Kidney epithelial cell (primary cell): ENCODE measurements around the gene PAPOLG. TPM values are rescaled to one million over a fixed set of nuclear protein-coding genes. Genes with fewer than 3 reads are reported as not detected.
A peak's percentile ranks its signal among the peaks of the same experiment; 100 is the strongest.

ENCODE experiments used
- DNase-seq: peaks from one replicate; pipeline ENCODE4 v3.0.0-alpha.2; 2010; ENCODE audit warnings: low read depth
- H3K27me3 ChIP-seq: 2 replicates; pipeline ENCODE4 v1.6.0; 2011; ENCODE audit warnings: low read length; ENCODE audit not compliant: control insufficient read depth, insufficient read depth
- H3K36me3 ChIP-seq: 2 replicates; pipeline ENCODE4 v1.5.1; 2011; ENCODE audit warnings: low read length; ENCODE audit not compliant: control insufficient read depth, insufficient read depth
- H3K4me3 ChIP-seq: 2 replicates; pipeline ENCODE4 v1.5.1; 2011; ENCODE audit warnings: low read depth, mild to moderate bottlenecking, control low read depth, low read length
- total RNA-seq: library from RNA; depleted of rRNA; stranded (reverse); fragments of >200 nt; gene quantifications from 2 replicates; pipeline ENCODE4 v1.2.3, GENCODE V29; 2015
- TF ChIP-seq, protein P1 (sequence below): IDR thresholded peaks from 2 replicates; pipeline ENCODE4 v1.5.1; 2011; ENCODE audit warnings: mild to moderate bottlenecking, moderate library complexity, low read length, control low read depth, inconsistent platforms; ENCODE audit not compliant: insufficient read depth, poor library complexity, severe bottlenecking

PAPOLG gene
- total RNA-seq, 1 donor from 2014 or later: 16.0 TPM

DNA sequence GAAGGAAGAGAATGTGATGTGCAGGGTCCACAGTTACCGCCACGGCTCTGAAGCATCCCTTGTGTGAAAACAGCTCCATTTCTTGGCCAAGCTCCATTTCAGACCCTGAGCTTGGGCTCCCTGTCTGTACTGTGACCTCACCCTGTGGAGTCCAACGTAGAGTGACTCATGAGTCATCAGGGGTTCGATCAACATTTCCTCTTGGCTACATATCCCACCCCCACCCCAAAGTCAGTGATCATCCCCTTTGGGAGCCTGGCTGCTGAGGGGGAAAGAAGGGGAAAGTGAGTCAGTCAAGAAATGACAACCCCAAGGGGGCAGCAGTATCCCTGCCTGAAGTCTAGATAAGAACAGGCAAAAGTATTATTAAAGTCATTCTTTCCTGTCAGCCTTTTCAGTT is 62.2 kb downstream of the PAPOLG start:
- Histone ChIP-seq H3K27me3 (no peaks in the 10 kb centered on the region), H3K36me3 (no peaks in the 10 kb centered on the region), H3K4me3 (no peak overlapping the region)
- DNase-seq: no peak
- TF ChIP-seq, protein P1, sequence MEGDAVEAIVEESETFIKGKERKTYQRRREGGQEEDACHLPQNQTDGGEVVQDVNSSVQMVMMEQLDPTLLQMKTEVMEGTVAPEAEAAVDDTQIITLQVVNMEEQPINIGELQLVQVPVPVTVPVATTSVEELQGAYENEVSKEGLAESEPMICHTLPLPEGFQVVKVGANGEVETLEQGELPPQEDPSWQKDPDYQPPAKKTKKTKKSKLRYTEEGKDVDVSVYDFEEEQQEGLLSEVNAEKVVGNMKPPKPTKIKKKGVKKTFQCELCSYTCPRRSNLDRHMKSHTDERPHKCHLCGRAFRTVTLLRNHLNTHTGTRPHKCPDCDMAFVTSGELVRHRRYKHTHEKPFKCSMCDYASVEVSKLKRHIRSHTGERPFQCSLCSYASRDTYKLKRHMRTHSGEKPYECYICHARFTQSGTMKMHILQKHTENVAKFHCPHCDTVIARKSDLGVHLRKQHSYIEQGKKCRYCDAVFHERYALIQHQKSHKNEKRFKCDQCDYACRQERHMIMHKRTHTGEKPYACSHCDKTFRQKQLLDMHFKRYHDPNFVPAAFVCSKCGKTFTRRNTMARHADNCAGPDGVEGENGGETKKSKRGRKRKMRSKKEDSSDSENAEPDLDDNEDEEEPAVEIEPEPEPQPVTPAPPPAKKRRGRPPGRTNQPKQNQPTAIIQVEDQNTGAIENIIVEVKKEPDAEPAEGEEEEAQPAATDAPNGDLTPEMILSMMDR: peak; percentile 27

DNA sequence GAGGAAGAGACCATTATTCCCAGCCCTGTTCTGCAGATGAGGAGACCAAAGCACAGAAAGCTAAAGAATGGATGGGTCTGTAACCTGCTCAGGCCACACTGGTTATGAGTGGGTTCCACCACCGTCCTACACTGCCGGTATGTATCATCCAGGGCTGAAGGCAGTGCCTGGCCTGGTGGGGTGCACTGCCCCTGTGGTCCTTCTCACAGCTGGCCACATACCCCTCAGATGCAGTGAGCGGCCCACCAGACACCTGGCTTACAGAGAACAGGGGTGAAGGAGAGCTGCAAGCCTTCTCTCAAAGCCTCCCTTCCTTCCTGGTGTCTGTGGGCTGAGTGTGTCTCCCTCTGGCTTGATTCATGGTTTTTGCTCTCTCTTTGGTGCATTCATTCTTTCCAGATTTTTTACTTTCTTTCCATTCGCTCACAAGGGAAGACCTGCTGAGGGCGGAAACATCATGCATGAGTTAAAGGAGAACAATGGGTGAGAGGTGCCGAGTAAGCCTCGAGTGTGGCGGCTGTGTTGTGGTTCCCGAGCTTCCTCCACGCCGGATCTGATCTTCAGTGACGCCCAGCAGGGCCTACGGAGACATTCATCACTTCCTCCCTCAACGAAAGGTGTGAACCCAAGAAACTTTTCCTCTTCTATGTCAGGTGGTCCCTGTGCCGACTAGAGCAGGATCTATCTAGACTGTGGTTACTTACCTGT is 63.2 kb downstream of the PAPOLG start:
- TF ChIP-seq, protein P1: no peak
- Histone ChIP-seq H3K4me3 (no peak overlapping the region), H3K27me3 (no peaks in the 10 kb centered on the region), H3K36me3 (no peaks in the 10 kb centered on the region)
- DNase-seq: no peak

DNA sequence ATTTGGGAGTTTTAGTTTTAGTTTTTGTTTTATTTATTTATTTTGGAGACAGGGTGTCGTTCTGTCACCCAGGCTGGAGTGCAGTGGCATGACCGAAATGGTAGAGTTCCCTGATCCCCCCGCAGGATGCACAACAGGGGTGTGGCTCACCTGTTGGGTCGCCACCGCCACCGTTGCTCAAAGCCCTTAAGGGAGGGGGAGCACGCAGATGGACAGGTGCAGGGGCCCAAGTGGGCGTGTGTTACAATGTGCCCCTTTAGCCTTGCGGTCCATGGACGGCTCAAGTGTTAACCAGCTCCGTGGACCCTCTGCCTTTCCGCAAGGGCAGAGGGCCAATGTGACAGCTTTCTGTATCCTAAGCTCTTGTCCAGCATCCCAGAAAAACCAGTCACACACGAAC is 63.9 kb downstream of the PAPOLG start:
- H3K4me3 ChIP-seq: no peak overlapping the region
- no peaks in the 10 kb centered on the region for H3K36me3 ChIP-seq
- TF ChIP-seq, protein P1: no peak
- no peaks in the 10 kb centered on the region for H3K27me3 ChIP-seq
- DNase-seq: no peak

DNA sequence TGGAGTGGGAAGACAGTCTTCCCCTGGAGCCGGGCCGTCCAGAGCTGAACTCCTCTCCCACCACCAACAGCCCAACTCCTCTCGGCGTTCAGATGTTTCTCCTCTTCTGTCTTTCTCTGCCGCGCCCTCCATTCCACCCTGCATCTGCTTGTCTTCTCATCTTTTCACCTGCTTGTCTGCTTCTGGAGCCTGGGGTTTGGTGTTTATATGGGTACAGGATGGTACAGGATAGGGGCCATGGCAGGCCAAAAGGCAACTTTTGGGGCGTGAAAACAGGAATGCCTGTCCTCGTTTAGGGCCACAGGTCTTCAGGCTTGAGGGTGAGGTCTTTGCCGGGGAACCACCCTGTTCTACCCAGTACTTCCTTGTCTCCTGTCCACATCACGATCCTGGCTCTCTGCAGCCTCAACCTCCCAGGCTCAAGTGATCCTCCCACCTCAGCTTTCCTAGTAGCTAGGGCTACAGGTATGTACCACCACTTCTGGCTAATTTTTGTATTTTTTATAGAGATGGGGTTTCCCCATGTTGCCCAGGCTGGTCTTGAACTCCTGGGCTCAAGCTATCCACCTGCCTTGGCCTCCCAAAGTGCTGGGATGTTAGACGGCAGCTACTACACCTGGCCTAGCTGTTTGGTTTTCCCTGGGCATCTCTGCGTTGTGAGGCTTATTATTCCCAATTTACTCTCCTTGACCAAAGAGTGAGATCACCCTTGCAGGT is 64.5 kb downstream of the PAPOLG start:
- TF ChIP-seq, protein P1: no peak
- Histone ChIP-seq H3K36me3 (no peaks in the 10 kb centered on the region), H3K4me3 (no peak overlapping the region), H3K27me3 (no peaks in the 10 kb centered on the region)
- DNase-seq: no peak

DNA sequence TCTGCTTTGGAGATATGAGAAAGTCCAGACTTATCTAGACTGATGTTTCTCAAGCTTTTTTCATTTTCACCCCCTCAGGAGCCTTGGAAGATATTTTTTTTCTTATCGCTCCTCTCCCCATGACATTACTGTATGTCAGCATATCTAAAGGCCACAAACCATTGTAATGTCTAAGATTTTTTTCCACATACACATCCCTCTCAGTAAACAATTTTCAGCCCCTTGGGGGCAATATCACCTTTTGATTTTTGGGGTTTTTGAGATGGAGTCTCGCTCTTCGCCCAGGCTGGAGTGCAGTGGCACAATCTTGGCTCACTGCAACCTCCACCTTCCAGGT is 65.0 kb downstream of the PAPOLG start:
- Histone ChIP-seq H3K4me3 (no peak overlapping the region), H3K36me3 (no peaks in the 10 kb centered on the region), H3K27me3 (no peaks in the 10 kb centered on the region)
- TF ChIP-seq, protein P1: no peak
- DNase-seq: no peak
